Hepatocyte (in vitro differentiated cells): ENCODE results near the gene ARVCF. TPM values are rescaled to one million over a fixed set of nuclear protein-coding genes. Genes with fewer than 3 reads are reported as not detected.

ENCODE experiments used
- DNase-seq: peaks from one replicate; pipeline ENCODE4 v3.0.0-alpha.2; 2016; ENCODE audit warnings: low spot score
- H2AFZ ChIP-seq: fragments of 200-600 bp; sonication (generic); 2 replicates; pipeline ENCODE4 v1.6.0; 2016; ENCODE audit warnings: antibody characterized with exemption, mild to moderate bottlenecking
- H3K27ac ChIP-seq: fragments of 200-600 bp; sonication (generic); 2 replicates; pipeline ENCODE4 v1.5.1; 2016; ENCODE audit warnings: mild to moderate bottlenecking
- H3K27me3 ChIP-seq: fragments of 200-600 bp; sonication (generic); 2 replicates; pipeline ENCODE4 v1.6.1; 2016
- H3K36me3 ChIP-seq: fragments of 200-600 bp; sonication (generic); replicated peaks from 2 replicates; pipeline ENCODE4 v1.5.1; 2016; ENCODE audit warnings: low read depth; ENCODE audit not compliant: insufficient read depth
- H3K4me1 ChIP-seq: fragments of 200-600 bp; sonication (generic); 2 replicates; pipeline ENCODE4 v1.5.1; 2016; ENCODE audit warnings: mild to moderate bottlenecking, moderate library complexity; ENCODE audit not compliant: insufficient read depth
- H3K4me2 ChIP-seq: fragments of 200-600 bp; sonication (generic); 2 replicates; pipeline ENCODE4 v1.6.0; 2016
- H3K4me3 ChIP-seq: fragments of 200-600 bp; sonication (generic); 2 replicates; pipeline ENCODE4 v1.5.1; 2016; ENCODE audit warnings: mild to moderate bottlenecking
- H3K79me2 ChIP-seq: fragments of 200-600 bp; sonication (generic); 2 replicates; pipeline ENCODE4 v1.6.0; 2017; ENCODE audit warnings: mild to moderate bottlenecking
- H3K9me2 ChIP-seq: fragments of 200-600 bp; sonication (generic); replicated peaks from 2 replicates; pipeline ENCODE4 v1.6.0; 2017; ENCODE audit warnings: mild to moderate bottlenecking; ENCODE audit not compliant: insufficient read depth
- H3K9me3 ChIP-seq: fragments of 200-600 bp; sonication (generic); 2 replicates; pipeline ENCODE4 v1.5.1; 2016; ENCODE audit warnings: low read depth, mild to moderate bottlenecking
- H4K20me1 ChIP-seq: fragments of 200-600 bp; sonication (generic); 2 replicates; pipeline ENCODE4 v1.6.0; 2016; ENCODE audit warnings: mild to moderate bottlenecking; ENCODE audit not compliant: insufficient read depth, poor library complexity, severe bottlenecking
- EZH2 ChIP-seq: fragments of 200-600 bp; sonication (generic); IDR thresholded peaks from 2 replicates; pipeline ENCODE4 v1.6.1; 2016; ENCODE audit warnings: antibody characterized with exemption, mild to moderate bottlenecking, borderline replicate concordance
- EZH2phosphoT487 ChIP-seq: fragments of 200-600 bp; sonication (generic); IDR thresholded peaks from one replicate; pipeline ENCODE4 v1.6.1; 2018; ENCODE audit warnings: antibody characterized with exemption, mild to moderate bottlenecking, low read depth, moderate library complexity; ENCODE audit not compliant: unreplicated experiment, severe bottlenecking
- WGBS: methylation state at CpG from one replicate; pipeline ENCODE4 v1.1.6; 2016; ENCODE audit warnings: low lambda C conversion rate; ENCODE audit errors: missing lambda C conversion rate; 5-methylcytosine and 5-hydroxymethylcytosine counted together
- polyA plus RNA-seq: library from polyadenylated mRNA; unstranded; fragments of >200 nt; fragmentation: Nextera tagmentation; extraction: Ambion mirVana; gene quantifications from 2 replicates; pipeline ENCODE4 v1.2.1, GENCODE V29; 2016
- total RNA-seq: library from RNA; depleted of rRNA; stranded (reverse); fragments of >200 nt; gene quantifications from 2 replicates; pipeline ENCODE4 v1.2.3, GENCODE V29; 2014
- TF ChIP-seq, protein P1 (sequence below): fragments of 200-600 bp; sonication (generic); IDR thresholded peaks from 2 replicates; pipeline ENCODE4 v1.5.1; 2016; ENCODE audit warnings: antibody characterized with exemption, mild to moderate bottlenecking; ENCODE audit not compliant: poor library complexity

ARVCF gene
- total and polyA plus RNA-seq, 2 experiments from 2014 or later: 23.8 to 32.5 TPM

DNA sequence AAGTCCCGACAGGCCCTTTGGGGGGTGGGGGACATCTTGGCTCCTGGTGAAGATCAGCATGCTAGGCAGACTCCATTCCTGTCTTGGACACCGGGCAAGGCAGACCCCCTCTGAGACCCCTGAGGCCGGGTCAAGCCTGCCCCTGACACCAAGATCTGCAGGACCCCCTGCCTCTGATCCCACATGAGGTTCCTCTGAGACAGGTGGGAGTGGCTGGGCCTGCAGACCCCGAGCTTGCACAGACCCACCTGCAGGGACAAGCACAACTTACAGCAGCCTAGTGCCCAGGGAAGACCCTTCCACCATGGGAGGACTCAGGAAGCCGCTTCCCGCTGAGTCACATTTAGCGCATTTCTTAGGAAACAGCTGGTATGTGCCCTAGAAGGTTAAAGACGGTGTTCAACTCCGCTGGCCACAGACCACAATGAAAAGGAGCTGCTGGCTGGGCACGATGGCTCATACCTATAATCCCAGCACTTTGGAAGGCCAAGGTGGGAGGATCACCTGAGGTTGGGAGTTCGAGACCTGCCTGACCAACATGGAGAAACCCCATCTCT, 15.5 kb downstream of the ARVCF start:
- Histone ChIP-seq H2AFZ (no peak overlapping the region), H3K79me2 (no peaks in the 10 kb centered on the region), H3K27me3 (no peaks in the 10 kb centered on the region), H3K27ac (no peak overlapping the region), H3K4me2 (no peak overlapping the region), H3K9me3 (peaks cover 9% of the 10 kb centered on the region), H4K20me1 (no peaks in the 10 kb centered on the region), H3K9me2 (no peaks in the 10 kb centered on the region), H3K4me1 (peaks cover 12% of the 10 kb centered on the region), H3K36me3 (no peaks in the 10 kb centered on the region), H3K4me3 (no peak overlapping the region)
- no peak for DNase-seq
- TF ChIP-seq, protein P1, sequence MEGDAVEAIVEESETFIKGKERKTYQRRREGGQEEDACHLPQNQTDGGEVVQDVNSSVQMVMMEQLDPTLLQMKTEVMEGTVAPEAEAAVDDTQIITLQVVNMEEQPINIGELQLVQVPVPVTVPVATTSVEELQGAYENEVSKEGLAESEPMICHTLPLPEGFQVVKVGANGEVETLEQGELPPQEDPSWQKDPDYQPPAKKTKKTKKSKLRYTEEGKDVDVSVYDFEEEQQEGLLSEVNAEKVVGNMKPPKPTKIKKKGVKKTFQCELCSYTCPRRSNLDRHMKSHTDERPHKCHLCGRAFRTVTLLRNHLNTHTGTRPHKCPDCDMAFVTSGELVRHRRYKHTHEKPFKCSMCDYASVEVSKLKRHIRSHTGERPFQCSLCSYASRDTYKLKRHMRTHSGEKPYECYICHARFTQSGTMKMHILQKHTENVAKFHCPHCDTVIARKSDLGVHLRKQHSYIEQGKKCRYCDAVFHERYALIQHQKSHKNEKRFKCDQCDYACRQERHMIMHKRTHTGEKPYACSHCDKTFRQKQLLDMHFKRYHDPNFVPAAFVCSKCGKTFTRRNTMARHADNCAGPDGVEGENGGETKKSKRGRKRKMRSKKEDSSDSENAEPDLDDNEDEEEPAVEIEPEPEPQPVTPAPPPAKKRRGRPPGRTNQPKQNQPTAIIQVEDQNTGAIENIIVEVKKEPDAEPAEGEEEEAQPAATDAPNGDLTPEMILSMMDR: no peak
- no peak for TF ChIP-seq EZH2phosphoT487
- TF ChIP-seq EZH2: no peak
- WGBS: 93% methylated on average over 11 of the region's 11 CpGs

DNA sequence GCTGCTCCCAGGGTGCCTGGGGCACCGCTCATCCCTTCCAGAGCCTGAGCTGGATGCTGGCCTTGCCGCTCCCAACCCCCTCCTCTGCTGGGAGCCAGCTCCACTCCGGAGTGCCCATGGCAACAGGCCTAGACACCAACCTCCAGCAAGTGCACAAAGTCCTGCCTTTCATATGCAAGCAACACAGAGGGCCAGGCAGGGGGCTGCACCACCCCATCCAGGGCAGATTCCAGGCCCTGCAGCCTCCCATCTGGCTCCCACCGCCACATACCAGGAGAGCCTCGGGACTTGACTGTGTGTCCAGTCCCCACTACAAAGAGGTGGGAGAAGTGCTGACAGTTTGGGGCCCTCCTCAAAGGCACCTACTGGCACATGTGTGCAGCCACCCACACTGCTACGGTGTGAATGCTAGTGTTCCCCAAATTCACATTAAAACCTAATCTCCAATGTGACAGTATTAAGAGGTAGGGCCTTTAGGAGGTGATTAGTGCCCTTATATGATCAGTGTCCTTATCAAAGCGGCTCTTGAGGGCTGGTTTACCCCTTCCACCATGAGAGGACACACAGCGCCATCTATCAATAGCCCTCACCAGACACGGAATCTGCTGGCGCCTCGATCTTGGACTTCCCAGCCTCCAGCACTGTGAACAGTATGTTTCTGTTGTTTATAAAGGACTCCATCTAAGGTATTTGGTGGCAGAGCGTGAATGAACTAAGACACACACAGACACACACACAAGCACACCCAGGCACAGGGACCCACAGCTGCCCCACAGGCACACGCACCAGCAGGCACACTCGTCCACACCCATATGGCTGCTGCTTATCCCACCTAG, 16.2 kb downstream of the ARVCF start:
- no peak overlapping the region for H3K27ac ChIP-seq
- H3K79me2 ChIP-seq: no peaks in the 10 kb centered on the region
- DNase-seq: no peak
- TF ChIP-seq EZH2: no peak
- TF ChIP-seq, protein P1: no peak
- WGBS: 85% methylated on average over 14 of the region's 14 CpGs
- no peaks in the 10 kb centered on the region for H3K9me2 ChIP-seq
- H2AFZ ChIP-seq: no peak overlapping the region
- no peak overlapping the region for H3K4me2 ChIP-seq
- H3K4me3 ChIP-seq: no peak overlapping the region
- H3K4me1 ChIP-seq: peaks cover 12% of the 10 kb centered on the region
- peaks cover 9% of the 10 kb centered on the region for H3K9me3 ChIP-seq
- no peaks in the 10 kb centered on the region for H4K20me1 ChIP-seq
- no peaks in the 10 kb centered on the region for H3K36me3 ChIP-seq
- no peaks in the 10 kb centered on the region for H3K27me3 ChIP-seq

DNA sequence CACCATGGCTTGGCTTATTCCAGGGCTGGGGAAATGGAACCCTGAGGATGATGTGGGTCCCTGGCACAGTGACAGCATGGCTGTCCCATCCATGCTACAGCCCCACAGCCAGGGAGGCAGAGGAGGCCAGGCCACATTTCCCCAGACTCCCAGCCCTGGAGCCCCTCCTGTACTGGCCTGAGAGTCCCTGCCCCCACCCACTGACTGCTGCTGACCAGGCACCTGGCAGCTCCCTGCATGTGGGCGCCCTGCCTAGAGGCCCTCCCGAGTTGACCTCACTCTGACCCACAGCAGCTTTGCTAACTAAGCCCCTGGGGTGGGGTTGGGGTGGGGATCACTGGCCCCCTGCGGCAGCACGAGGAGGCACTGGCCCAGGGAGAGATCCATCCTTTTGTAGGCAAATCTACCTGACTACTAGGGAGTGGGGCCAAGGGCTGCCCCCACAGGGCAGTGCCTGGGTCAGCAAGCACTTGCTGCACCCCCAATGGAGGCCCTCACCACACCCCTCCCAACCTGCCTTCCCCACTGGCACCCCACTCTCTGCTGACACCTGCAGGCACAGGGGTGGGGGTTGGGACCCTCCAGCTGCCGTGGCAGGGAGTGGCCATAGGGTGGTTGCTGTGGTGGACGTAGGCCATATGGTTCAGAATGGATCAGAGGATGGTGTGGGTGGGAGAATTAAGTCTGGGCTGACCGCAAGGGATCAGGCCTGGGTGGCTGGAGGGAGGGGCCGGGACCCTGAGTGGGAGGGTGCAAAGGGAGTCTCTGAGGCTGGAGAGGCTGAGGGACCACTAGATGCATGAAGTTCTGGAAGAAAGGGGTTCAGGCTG, 17.4 kb downstream of the ARVCF start:
- WGBS: 70% methylated on average over 7 of the region's 8 CpGs
- Histone ChIP-seq H3K4me2 (no peak overlapping the region), H3K79me2 (no peaks in the 10 kb centered on the region), H3K36me3 (no peaks in the 10 kb centered on the region), H3K27me3 (no peaks in the 10 kb centered on the region), H2AFZ (no peak overlapping the region), H3K27ac (no peak overlapping the region), H3K9me3 (peaks cover 8% of the 10 kb centered on the region), H3K9me2 (no peaks in the 10 kb centered on the region), H4K20me1 (no peaks in the 10 kb centered on the region), H3K4me1 (peaks cover 12% of the 10 kb centered on the region), H3K4me3 (no peak overlapping the region)
- TF ChIP-seq EZH2phosphoT487: no peak
- TF ChIP-seq, protein P1: no peak
- no peak for TF ChIP-seq EZH2
- no peak for DNase-seq
